HL-60/S4 treated with retinoic acid at 250 ng/mL for 4 days and 3 days (cell line): ENCODE measurements around the gene ABHD12.
"Not testable (repeated sequence)": the region's sequence is repeated elsewhere in the genome, so short reads cannot be mapped to it uniquely, and the experiment has no call there.

ENCODE experiments used
- in situ Hi-C: fragments of 300-500 bp; cut with MboI; formaldehyde crosslinking; loops from 2 replicates; pipeline ENCODE4 v1.7.0; 2022; ENCODE audit warnings: low sequenced_read_pairs

ABHD12 gene

DNA sequence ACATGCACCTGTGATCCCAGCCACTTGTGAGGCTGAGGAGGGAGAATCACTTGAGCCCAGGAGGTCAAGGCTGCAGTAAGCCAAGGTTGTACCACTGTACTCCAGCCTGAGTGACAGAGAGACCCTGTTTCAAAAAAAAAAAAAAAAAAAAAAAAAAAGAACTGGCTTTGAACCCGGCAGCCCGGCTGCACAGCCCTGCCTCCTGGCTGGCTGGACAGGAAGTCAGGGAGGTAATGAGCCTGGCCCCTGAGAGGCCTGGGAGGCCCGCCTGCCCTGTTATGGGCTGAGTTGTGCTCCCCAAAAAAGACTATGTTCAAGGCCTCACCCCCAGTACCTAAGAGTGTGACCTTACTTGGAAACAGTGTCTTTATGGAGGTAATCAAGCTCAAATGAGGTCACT is 65.6 kb downstream of the ABHD12 start:
- in situ Hi-C loops, result no loop called here

DNA sequence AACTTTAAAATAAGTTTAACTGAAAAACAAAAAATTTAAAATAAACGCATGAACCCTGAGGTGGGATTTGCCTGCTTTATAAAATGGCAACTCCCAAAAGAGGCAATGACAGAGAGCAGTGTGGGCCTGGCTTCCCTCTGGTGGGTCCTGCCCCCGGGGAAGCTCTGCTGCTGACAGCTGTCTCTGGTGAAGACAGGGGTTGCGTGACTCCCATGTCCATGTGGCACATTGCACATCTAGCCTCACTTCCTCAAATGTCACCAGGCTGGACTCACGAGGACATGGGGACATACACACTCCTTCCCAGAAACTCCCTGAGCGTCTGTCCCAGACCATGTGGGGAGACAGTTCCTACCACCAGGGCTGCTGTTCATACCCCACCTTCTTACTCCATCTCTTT is 66.2 kb downstream of the ABHD12 start:
- in situ Hi-C loops, result no loop called here

DNA sequence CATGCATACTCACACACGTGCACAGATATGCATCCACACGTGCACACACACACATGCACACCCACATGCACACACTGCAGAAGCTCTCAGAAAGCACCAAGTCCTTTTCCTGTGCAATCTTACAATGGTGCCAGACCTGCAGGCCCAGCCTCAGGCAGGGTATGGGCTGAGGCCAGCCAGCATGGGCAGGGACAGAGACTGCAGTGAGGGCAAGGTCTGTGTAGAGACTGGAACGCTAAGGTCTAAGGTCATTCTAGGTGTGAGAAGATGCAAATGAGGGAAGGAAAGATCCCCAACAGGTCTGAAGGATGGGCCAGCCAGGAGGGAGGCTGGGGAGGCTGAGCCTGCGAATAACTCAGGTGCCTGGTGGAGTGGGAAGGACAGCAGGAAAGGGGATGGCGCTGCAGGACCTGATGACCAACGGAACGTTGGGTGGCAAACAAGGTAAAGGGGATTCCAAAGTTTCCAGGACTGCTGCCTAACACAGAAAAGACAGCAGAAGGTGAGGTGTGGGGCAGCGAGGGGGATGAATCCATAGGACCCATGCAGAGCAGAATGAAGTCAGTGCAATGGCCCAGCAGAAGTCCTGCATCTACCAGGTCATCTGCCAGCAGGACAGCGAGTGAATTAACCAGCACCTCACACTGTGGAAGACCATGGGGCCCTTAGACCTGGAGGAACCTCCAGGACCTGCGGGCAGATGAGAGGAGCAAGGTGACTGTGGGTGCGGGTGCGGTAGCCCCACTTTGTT is 67.0 kb downstream of the ABHD12 start:
- in situ Hi-C loops, result no loop called here

DNA sequence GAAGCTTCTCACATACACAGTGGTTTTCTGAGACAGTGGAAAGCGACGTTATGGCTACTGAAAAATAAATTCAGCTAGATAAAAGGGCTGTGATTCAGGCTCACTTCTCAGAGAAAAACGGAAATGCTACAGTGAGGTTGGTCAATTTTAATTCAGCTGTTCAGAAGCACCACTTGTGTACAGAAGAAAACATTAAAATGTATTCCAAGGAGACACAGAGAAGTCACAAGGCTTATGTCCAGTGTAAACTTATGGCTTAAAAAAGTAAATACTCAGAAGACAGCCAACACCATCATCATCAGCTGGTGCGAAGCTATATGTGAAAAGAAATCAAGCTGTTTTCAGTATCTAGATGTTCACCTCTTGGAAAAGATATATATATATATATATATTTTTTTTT is 68.6 kb downstream of the ABHD12 start:
- in situ Hi-C loops, result no loop called here

GRCh38 chr20:25321262-25321831 is 69.3 kb downstream of the ABHD12 start:
- in situ Hi-C loops, result no loop called here

GRCh38 chr20:25320035-25320800 is 70.4 kb downstream of the ABHD12 start:
- in situ Hi-C loops, result no loop called here

- in situ Hi-C loops, result no loop called here
These were observed 71.2 kb downstream of the ABHD12 start for GRCh38 chr20:25319241-25320034.

DNA sequence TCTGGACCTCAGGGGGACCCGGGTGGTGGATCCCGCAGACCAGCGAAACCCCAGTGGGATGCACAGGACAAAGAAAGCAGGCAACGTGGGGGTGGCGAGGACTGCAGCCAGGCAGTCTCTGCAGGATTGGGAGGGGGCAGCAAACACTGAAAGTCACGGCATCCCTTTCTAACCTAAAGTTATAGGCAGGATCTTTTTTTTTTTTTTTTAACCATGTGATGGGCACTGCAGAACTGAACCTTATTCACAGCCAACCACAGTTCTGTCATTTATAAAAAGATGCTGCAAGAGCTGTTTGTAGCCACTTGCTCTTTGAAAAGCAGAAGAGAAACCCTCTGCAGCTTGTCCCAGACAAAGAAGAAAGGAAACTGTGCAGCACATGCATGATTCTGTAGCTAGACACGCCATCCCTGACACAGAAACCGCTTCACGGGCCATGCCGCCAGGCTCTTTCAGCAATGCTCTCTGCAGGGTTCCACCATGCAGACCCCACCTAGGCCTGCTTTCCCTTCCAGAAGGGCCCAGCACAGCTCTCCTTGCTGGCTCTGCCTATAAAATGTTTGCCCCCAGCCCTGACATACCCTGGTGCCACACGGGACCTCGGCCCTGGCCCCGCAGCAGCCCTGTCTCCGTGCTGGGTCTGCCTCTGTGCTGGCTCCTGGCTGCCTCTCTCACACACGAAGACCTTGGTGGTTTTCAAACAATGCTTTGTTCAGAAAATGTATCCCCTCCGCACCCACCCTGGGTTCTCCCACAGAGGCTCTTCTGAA is 72.0 kb downstream of the ABHD12 start:
- in situ Hi-C loops, result no loop called here

DNA sequence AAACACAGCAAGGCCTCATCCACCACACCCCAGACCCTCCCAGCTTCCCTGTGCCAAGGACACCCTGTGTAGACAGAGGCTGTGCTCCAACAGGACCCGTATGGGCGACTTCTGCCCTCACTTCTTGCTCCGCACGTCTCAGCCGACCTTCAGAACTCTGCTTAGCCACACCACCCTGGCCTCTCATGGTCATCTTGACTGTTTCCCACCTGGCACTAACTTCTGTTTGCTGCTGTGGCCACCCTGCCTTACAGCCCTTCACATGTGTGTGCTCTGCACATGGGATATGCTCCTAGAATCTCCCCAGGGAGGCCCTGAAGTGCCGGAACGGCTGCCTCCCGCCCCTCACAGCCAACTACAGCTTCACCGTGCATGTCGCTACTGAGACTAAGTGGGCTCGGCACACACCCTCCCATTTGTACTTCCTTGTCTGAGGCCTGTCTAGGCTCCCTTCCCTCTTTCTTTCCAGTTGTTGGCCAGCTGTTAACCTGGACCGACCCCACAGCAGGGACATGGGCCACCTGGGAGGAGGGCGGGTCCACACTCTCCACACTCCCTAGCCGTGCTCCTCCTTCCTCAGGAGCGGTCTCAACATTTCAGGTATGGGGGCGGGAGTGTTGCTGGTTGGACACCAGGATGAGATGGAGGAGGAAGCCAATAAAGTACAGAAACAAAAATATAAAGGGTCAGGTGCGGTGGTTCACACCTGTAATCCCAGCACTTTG is 73.1 kb downstream of the ABHD12 start:
- in situ Hi-C loops, result no loop called here

GRCh38 chr20:25316506-25317190 is 74.0 kb downstream of the ABHD12 start:
- in situ Hi-C loops, result no loop called here

DNA sequence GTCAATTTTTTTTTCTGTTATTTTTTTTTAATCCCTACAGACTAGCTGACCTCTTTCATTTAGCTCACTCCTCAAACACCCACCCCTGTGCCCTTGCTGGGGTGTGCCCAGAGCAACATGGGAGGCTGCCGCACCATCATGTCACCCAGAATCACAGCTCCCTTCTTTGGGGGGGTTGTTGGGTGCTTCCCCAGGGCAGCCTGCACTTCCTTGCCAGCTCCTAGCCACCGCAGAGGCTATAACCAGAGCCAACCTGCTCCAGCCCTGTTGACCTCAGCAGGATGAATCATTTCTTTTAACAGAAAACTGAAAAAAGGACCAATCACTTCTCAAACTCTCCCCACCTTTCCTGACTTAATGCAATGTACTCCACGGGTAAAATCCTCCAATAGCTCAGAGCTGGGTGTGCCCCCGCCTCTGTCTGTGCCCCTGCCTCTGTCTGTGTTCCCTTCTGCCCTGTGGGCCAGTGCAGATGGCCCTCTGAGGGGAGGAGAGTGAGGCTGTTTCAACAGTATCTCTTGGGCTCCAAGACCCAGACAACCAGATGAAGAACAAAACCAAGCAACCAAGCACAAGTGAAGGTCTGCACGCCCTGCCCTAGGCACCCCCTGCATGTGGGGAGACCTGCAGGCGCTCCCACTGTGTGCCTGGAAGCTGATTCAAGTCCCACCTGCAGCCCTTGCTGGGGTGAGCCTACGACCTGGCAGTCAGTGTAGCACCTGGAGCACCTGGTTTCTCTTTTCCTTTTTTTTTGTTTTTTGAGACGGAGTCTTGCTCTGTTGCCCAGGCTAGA is 75.0 kb downstream of the ABHD12 start:
- in situ Hi-C loops, result no loop called here

- in situ Hi-C loops, result no loop called here
These were observed 75.9 kb downstream of the ABHD12 start for GRCh38 chr20:25314497-25315417.

- in situ Hi-C loops, result no loop called here
These were observed 77.0 kb downstream of the ABHD12 start for GRCh38 chr20:25313593-25313992.

GRCh38 chr20:25312716-25313115 is 77.9 kb downstream of the ABHD12 start:
- in situ Hi-C loops, result not testable (repeated sequence)

- in situ Hi-C loops, result no loop called here
These were observed 79.5 kb downstream of the ABHD12 start for GRCh38 chr20:25310921-25311728.

- in situ Hi-C loops, result no loop called here
These were observed 80.2 kb downstream of the ABHD12 start for GRCh38 chr20:25310268-25310920.
